ENCODE results near the gene AMBRA1. TPM values are rescaled to one million over a fixed set of nuclear protein-coding genes. Genes with fewer than 3 reads are reported as not detected.
A peak's percentile ranks its signal among the peaks of the same experiment; 100 is the strongest.

The AMBRA1 gene
- polyA plus RNA-seq, 1 donor from 2014 or later, result 34.5 TPM

- H3K4me3 ChIP-seq (ENCODE audit: low read length), result no peak overlapping the region
- no peaks in the 10 kb centered on the region for H3K36me3 ChIP-seq (ENCODE audit: insufficient read depth, low read length)
- H3F3A ChIP-seq (ENCODE audit: insufficient read depth, low read length, poor library complexity, severe bottlenecking), result no peaks in the 10 kb centered on the region
- TF ChIP-seq CTCF (IDR thresholded peaks at IDR 0.05; ENCODE audit: poor library complexity, severe bottlenecking) (peak; percentile 40), SMC3 (conservative IDR thresholded peaks at IDR 0.05; ENCODE audit: poor library complexity) (peak; percentile 45), RAD21 (conservative IDR thresholded peaks at IDR 0.05) (peak; percentile 44), EZH2 (IDR thresholded peaks at IDR 0.05; ENCODE audit: borderline replicate concordance, insufficient read depth, low read length, poor library complexity, severe bottlenecking) (no peak), POLR2AphosphoS5 (IDR thresholded peaks at IDR 0.05) (no peak), REST (IDR thresholded peaks at IDR 0.05; ENCODE audit: borderline replicate concordance) (no peak)
- no peaks in the 10 kb centered on the region for H3K9me2 ChIP-seq (ENCODE audit: insufficient read depth, low read length)
- H3K27ac ChIP-seq (ENCODE audit: low read length), result no peak overlapping the region
- no peaks in the 10 kb centered on the region for H4K20me1 ChIP-seq (ENCODE audit: insufficient read depth)
- H3K79me2 ChIP-seq (replicated peaks; ENCODE audit: insufficient read depth, low read length), result no peaks in the 10 kb centered on the region
- H3K4me2 ChIP-seq (ENCODE audit: low read length), result no peak overlapping the region
- H2AFZ ChIP-seq (ENCODE audit: low read depth, low read length), result no peak overlapping the region
- H3K9me3 ChIP-seq (ENCODE audit: low read length), result no peaks in the 10 kb centered on the region
- no peak overlapping the region for H3K9ac ChIP-seq (ENCODE audit: low read length)
- H3K27me3 ChIP-seq (ENCODE audit: insufficient read depth, low read depth, low read length), result no peaks in the 10 kb centered on the region
Measured at GRCh38 chr11:46445920-46446771, 147.7 kb downstream of the AMBRA1 start.

GRCh38 chr11:46445192-46445919, 148.5 kb downstream of the AMBRA1 start:
- H4K20me1 ChIP-seq (ENCODE audit: insufficient read depth), result no peaks in the 10 kb centered on the region
- no peak overlapping the region for H3K27ac ChIP-seq (ENCODE audit: low read length)
- no peaks in the 10 kb centered on the region for H3K9me3 ChIP-seq (ENCODE audit: low read length)
- H3K27me3 ChIP-seq (ENCODE audit: insufficient read depth, low read depth, low read length), result no peaks in the 10 kb centered on the region
- TF ChIP-seq EP300 (conservative IDR thresholded peaks at IDR 0.05; ENCODE audit: poor library complexity, severe bottlenecking) (no peak), POLR2AphosphoS5 (IDR thresholded peaks at IDR 0.05) (no peak), RAD21 (conservative IDR thresholded peaks at IDR 0.05) (no peak), MXI1 (conservative IDR thresholded peaks at IDR 0.05; ENCODE audit: poor library complexity, severe bottlenecking) (no peak), REST (IDR thresholded peaks at IDR 0.05; ENCODE audit: borderline replicate concordance) (no peak), EZH2 (IDR thresholded peaks at IDR 0.05; ENCODE audit: borderline replicate concordance, insufficient read depth, low read length, poor library complexity, severe bottlenecking) (no peak), TAF1 (IDR thresholded peaks at IDR 0.05; ENCODE audit: low read depth) (no peak), SMC3 (conservative IDR thresholded peaks at IDR 0.05; ENCODE audit: poor library complexity) (no peak), CTCF (IDR thresholded peaks at IDR 0.05; ENCODE audit: poor library complexity, severe bottlenecking) (no peak)
- no peak overlapping the region for H3K4me3 ChIP-seq (ENCODE audit: low read length)
- no peaks in the 10 kb centered on the region for H3K79me2 ChIP-seq (replicated peaks; ENCODE audit: insufficient read depth, low read length)
- H3F3A ChIP-seq (ENCODE audit: insufficient read depth, low read length, poor library complexity, severe bottlenecking), result no peaks in the 10 kb centered on the region
- no peak overlapping the region for H2AFZ ChIP-seq (ENCODE audit: low read depth, low read length)
- no peaks in the 10 kb centered on the region for H3K36me3 ChIP-seq (ENCODE audit: insufficient read depth, low read length)
- H3K4me2 ChIP-seq (ENCODE audit: low read length), result no peak overlapping the region
- no peaks in the 10 kb centered on the region for H3K9me2 ChIP-seq (ENCODE audit: insufficient read depth, low read length)
- no peak overlapping the region for H3K9ac ChIP-seq (ENCODE audit: low read length)

Measured in neural cell (in vitro differentiated cells).